GM20431 (cell line): ENCODE measurements around the gene CHST11.

Experiments
- in situ Hi-C: fragments of 300-500 bp; cut with MseI, MboI; formaldehyde crosslinking; loops from one replicate; pipeline ENCODE4 v1.15.0; 2020; ENCODE audit warnings: low sequenced_read_pairs; ENCODE audit not compliant: unreplicated experiment

Gene CHST11

DNA sequence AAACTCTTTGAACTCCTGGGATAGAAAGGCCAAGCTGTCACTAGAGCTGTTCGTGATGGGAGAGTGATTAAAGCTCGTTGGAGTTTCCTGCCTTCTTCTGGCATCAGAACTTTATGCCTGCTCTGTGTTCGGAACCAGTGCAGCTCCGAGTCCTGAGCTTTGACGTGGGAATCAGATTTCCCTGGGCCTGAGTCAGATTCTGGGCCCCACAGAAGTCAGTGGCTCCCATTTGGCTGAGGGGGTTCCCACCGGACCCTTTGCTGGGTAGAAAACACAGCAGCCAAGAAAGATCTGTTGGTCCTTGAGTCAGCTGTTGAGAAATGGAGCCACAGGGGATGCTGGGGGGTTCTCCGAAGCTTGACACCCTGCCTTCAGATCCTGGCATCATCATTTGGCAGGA, 238.0 kb downstream of the CHST11 start:
- in situ Hi-C loops = no loop called here

DNA sequence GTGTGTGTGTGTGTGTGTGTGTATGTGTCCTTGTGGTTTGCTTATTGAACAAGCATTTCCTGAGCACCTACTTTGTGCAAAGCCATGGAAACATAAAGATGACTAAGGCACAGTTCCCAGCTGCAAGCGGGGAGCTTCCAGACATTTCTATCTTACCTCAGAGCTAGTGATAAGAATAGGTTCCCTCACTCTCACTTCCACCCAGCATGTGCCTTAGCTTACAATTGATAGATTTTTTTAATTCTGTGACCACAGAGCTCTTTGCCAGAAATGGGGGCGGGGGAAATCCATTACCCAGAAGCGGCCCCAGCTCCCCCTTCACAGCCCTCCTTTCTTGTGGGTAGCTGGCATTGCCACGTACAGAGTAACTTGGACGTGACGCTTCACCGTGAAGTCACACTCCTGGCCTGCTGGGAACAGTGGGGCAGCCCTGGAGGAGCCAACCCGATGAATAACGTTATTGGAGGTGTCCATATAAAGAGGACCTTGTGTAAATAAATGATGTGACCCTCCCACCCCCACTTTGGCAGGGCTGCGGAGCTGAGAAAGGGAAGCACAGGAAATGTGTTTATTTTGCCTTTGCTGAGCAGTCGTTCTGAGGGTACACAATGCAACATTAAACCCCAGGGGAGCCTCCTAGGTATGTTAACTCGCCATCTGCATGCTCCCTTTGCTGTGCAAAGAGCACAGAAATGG, 238.9 kb downstream of the CHST11 start:
- in situ Hi-C loops = no loop called here

DNA sequence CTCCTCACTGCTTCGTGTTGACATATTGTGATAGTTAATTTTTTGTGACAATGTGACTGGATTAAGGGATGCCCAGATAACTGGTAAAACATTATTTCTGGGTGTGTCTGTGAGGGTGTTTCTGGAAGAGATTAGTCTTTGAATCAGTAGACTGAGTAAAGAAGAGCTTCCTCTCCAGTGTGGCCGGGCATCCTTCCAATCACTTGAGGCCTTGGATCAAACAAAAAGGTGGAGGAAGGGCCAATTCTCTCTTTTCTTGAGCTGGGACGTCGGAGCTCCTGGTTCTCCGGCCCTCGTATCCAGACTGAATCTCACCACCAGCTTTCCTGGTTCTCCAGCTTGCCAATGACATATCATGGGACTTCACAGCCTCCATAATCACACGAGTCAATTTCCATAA, 240.4 kb downstream of the CHST11 start:
- in situ Hi-C loops = no loop called here

DNA sequence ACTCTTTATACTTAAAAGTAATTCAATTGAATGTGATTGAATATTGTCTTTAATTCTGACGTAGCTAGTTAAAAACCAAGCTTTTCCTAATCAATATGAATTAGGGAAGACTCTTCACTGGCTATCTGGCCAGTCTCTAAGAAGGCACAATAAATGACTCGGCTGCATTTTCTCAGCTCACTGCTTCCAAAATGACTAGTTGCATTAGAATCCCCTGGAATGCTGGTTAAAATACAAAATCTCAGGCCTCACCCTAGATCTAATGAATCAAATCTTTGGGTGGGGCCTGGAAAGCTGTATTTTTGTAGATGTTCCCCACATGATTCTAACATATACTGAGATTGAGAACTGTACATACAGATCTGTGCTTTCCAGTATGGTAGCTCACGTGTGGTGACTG, 242.1 kb downstream of the CHST11 start:
- in situ Hi-C loops = no loop called here

DNA sequence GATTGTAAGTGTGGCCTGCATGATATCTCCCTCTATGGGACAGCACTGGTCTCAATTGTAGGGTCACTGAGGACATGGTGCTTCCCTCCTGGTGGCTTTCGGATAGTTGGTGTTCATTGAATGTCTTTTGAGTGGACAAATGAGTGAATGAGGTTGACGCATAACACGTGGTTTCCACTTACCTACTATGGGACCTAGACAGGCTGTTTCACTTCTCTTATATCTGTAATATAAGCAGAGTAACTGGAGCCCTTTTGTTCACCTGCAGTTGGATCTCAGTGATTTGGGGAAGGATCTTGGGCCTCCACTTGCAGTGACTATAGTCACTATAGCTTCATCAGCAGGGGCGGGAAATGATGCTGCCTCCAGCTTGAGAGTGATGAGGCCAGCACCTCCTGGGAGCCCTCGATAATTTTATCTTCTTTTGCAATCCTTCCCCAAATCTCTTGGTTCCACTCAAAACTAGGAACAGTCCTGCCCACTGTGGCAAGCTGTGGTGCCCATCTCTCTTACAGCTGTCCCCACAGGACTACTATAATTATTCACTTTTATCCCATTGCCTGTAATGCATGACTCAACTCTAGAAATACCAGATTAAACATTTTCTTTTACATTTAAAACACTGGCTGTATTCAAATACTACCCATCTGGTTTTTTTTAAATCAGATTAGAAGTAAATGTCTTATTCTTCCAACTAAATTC, 242.9 kb downstream of the CHST11 start:
- in situ Hi-C loops = no loop called here

DNA sequence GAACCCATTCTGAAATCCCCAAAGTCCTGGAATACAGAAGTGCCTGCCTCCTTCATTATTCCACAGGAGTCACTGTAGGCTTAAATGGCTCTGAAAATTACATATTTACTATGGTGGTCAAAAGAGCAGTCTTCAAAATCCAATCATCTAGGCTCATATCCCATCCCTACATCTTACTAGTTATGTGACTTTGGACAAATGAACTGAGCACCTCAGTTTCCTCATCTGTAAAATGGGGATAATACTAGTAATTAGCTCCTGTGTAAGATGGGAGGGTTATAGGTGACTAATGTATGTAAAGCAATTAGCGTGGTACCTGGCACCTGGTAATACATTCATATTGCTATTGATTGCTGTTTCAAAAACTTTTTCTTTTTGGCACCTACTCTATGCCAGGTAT, 243.6 kb downstream of the CHST11 start:
- in situ Hi-C loops = no loop called here

DNA sequence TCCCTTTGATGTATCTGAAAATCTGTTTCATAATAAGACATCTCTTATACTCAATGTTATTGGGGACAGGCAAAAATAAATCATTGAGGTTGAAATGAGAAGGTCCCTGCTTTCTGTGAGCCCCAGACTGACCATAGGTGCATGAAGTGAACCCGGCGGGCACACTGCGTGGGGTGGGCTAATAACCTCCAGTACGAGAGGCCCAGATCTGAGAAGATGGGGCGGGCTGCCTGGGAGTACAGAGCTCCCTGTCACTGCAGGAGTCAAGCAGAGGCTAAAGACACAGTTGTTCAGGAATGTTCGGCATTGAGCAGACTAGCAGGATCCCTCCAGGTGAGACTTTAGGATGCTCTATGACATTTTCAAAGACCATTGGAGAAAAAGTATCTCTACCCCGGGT, 244.6 kb downstream of the CHST11 start:
- in situ Hi-C loops = no loop called here

DNA sequence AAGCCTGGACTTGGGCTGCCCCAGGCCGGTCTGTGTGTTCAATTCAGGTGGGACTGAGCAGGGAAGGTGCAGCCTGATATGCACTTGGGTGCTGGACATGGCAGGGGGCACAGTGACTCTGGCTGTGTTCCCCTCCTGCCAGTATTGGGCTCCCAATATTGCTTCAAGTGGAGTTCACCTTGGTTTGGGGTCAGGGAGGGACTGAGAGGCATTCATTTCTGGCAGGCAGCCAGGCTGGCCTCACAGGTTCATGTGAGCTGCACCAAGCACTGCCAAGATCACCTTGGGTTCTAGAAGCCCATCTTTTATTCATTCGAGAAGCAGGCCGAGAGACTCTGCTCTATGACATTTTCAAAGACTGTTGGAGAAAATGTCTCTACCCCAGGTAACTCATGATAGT, 245.0 kb downstream of the CHST11 start:
- in situ Hi-C loops = no loop called here

DNA sequence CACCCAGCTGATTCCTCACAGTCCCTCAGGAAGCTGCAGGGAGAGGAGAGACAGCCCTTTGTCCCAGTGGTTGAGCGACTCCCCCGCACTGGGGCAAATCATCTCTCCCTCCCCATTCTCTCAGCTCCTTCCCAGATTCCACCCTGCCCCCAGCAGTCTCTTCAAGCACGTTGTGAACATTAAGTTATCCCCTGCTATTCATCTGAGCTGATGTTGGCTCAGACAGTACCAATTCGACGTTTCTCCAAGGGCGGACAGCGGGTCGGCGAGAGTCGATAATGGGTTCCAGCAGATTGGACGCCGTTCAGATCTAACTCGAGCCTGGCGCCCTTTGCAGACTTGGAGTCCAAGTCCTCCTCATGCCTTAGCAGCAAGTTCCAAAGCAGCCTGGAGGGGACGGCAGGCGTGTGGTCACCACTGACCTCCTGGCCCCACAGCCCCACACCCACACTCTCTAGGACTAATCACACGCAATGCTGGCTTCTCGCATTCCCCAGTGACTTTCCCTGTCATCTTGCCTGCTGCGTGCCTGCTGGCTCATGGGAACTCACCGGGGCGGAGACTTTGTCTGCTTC, 245.9 kb downstream of the CHST11 start:
- in situ Hi-C loops = no loop called here

DNA sequence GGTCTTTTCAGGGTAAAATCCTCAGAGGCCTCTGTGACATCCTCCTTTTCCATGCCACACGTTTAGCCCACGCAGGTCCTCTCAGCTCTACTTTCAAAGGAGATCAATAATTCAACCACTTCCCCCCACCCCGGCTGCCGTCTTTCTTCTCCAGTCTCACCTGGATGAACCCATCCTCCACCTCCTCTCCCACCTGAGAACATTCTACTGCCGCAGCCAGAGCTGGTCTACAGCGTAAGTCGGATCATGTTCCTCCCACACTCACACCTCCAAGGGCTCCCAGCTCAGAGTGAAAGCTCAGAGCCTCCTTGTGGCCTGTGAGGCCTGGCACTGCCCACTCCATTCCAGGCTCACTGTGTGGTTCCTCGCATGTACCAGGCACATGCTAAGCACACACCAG, 246.6 kb downstream of the CHST11 start:
- in situ Hi-C loops = no loop called here

DNA sequence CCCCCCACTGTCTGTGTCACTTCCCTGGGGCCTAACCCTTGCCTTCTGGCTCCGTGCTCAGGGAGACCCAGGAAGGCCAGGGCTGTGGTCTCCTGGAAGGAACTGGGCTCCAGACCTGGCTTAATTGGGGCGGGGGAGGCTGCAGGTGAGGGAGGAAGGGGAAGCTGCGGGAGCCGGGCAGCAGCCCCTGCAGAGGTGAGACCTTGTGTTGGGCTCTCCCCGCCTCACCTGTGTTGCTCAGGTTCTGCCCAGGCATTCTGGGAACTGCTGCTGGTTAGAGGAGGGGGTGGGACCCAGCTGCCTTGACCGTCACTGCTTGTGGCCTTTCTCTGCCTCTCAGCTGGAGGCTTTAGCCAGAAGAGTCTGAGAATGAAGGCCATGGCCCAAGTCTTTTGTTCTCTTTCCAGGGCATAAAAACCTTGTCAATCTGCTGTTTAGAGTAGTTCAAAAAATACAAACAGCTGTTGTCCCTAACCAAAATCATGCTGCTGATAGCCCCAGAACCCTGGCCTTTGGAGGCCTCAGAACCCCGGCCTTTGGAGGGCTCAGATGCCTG, 247.6 kb downstream of the CHST11 start:
- in situ Hi-C loops = no loop called here

DNA sequence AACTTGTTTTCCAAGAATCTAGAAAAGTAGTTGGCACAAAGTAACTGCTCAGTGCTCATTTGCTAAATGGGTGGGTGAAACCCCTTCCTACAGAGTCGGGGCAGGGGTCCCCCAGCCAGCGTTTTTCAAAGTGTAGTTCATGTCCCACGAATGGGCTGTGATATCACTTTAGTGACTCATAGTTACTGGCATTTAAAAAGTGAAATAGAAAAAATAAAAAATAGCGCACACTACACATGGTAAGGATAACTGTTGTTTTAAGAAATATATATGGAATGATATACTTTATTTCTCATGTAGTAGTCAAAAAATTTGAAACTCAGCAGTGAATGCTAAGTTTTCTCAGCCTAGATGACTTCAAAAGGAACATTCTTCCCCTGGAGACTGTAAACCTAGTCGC, 250.4 kb downstream of the CHST11 start:
- in situ Hi-C loops = no loop called here

DNA sequence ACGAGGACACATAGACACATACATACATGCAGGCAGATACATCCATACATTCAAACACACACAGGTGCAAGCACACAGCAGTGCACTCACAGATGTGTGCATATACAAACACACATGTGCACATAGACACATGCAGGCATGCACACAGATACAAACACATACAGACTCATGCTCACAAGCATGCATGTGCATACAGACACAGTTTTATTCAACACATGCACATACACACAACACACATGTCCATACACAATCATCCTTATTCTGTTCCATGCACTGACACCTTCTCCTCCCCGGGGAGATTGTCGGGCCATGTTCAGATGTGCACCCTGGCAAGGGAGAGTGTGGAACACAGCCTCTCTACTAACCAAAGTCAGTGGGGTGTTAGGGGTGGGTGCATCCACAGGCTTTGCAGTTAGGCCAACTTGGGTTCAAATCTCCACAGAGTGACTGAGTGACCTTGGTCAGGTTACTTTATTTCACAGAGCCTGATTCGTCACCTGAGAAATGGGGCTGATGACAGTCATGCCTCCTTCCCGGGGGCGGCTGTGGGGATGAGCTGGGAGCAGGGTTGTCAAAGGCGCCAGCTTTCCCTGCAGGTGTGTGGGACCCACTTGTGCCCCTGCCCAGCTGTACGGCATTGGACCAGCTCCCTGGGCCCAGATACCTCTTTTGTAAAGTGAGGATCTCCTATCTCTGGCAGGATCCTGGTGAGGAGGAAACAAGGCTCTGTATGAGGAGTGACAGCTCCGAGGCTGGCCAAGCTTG, 251.2 kb downstream of the CHST11 start:
- in situ Hi-C loops = no loop called here

DNA sequence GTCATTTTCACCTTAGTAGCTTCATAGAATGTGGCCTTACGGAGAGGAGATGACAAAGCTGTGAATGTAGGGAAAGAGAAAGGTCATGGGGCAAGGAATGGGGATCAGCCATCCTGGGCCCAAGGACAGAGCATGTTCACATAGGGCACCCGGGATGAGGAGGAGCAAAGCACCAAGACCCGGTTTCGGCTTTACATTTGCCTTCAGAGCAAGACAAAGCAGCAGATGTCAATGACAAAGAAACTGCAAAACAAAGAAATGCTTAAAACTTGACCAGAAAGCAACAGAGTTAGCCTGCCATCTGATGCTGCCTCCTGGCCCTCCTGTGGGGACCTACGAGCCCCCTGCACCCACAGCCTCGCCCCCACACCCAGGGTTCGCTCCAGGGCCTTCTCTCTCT, 252.1 kb downstream of the CHST11 start:
- in situ Hi-C loops = no loop called here

DNA sequence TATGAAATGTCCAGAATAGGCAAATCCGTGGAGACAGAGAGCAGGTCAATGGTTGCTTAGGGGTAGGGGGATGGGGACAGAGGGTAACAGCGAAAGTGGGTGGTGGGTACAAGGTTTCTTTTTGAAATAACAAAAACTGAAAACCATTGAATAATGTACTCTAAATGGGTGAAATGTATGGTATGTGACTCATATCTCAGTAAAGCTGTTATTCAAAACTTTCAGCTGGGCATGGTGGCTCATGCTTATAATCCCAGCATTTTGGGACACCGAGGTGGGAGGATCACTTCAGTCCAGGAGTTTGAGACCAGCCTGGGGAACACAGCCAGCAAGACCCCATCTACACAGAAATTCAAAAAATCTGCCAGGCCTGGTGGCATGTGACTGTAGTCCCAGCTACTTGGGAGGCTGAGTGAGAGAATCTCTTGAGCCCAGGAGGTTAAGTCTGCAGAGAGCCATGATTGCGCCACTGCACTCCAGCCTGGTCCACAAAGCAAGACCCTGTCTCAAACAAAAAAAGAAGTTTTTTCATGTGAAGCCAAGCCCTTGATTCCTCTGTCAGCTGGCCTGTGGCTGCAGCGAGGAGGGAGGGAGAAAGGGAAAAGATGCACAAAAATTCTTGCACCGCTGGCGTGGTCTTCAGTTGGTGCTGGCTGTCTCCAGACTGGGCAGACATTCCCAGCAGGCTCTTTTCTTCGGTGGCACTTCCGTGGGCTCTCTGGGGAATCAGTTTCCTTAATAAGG, 253.1 kb downstream of the CHST11 start:
- in situ Hi-C loops = no loop called here

DNA sequence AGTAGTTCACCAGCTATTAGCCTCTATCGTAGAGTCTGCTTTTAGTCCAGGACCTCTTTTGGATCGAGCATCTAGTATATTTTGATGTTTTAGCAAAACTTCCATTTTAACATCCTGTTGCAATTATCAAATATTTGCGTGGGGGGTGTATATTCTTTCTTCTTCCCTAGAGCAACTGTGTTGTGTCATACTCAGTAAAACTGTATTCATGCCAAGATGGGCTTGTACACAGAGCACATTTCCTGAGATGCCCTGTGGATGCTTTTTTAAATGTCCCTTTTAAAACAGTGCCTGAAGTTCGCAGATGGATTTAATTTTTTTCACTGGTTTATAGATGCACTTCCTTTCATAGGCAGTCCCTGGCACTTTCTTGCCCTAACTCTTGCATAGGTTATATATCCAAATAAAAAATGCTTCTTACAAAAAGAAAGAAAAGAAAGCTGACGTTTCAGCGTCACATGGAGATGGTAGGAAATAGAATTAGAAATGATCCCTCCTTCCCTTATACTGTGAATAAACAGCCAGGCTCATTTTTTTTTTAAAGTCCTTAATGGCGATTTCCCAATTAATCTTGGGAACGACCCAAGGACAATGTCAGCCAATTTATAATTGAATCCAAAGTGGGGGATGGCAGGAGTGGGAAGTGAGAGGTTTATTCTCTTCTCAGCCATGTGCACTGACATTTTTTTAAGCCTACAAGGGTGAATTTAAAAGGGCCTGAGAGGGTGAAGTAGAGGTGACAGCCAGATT, 254.4 kb downstream of the CHST11 start:
- in situ Hi-C loops = no loop called here

DNA sequence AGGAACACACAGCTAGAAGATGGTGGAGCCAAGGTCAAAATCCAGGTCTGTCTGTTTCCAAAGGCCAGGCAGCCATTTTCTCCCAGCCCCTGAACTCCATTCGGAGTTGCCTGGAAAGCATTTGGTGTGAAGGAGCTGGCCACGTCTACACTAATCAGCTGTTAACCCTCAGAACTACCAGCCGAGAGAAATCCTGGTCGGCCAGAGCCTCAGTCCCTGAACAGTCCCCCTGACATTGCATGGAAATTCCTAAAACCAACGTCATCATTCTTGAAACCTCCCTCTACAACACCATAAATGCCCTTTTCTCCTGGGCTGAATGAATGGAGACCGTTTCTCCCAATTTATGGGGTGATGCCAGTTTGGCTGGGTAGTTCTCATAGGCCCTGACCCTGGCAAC, 255.7 kb downstream of the CHST11 start:
- in situ Hi-C loops = no loop called here

DNA sequence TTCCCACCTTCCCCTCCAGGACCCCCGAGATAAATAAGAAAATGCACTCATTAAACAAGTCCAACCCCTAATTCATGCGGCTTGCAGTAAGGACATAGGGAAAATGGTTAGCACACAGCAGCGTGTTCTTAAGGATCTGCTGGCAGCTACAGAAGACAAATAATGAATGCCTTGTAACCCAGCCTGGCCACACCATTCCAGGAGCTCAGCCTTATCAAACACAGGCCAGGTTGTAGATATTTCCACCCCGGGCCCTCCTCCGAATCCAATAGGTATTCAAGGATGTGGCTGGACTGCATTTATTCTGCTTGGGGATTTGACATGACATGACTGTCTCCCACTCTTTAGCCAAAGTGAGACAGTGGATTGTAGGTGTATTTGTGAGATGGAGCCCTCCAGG, 256.2 kb downstream of the CHST11 start:
- in situ Hi-C loops = no loop called here

DNA sequence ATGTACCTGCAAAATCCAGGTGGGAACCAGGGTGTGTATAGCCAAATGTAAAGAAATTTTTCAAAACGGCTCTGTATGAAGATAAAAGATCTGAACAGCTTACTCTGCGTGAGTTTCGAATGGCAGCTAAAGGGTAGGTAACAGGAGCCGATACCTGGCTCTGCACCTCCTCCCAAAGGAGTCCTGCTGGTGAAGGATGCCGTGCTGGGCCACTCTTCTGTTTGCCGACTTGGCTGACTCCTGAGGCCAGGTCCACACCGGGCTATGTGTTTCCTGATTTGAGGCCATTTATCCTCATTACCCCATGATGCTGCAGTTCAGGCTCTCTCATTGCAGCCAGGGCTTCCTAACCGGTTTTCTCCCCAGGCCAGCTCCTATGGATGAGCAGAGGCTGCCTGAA, 256.7 kb downstream of the CHST11 start:
- in situ Hi-C loops = no loop called here
